HEK293 (cell line): ENCODE data around the gene SLC2A4.
A peak's percentile ranks its signal among the peaks of the same experiment; 100 is the strongest.

ENCODE experiments used
- CTCF ChIA-PET: fragments of 350-600 bp; formaldehyde crosslinking; extraction: SDS; loops from one replicate; lab custom pipeline; 2021; ENCODE audit warnings: antibody characterized with exemption; lab: Yijun Ruan, JAX
- POLR2A ChIA-PET: fragments of 300-600 bp; formaldehyde crosslinking; extraction: SDS; loops from one replicate; lab custom pipeline; 2020; ENCODE audit warnings: antibody characterized with exemption, inconsistent platforms; lab: Yijun Ruan, JAX
- H3K27ac ChIP-seq: fragments of 200-500 bp; sonication (Bioruptor generic); 2 replicates; pipeline ENCODE4 v1.5.1; 2014; ENCODE audit warnings: low read depth, low read length, control low read depth, inconsistent platforms; ENCODE audit errors: extremely low read depth
- H3K36me3 ChIP-seq, 2 experiments: fragments of 200-500 bp in 1 of 2; sonication (Bioruptor generic) in 1 of 2; 1 replicate in 1 of 2; 2 replicates in 1 of 2; pipeline ENCODE4 v1.5.1; 2014 to 2017; ENCODE audit warnings: inconsistent platforms in 2 of 2, low read length in 2 of 2; ENCODE audit not compliant: control insufficient read depth in 2 of 2, insufficient read depth in 1 of 2
- H3K4me1 ChIP-seq: fragments of 200-500 bp; sonication (Bioruptor generic); 2 replicates; pipeline ENCODE4 v1.5.1; 2014; ENCODE audit warnings: mild to moderate bottlenecking, low read length, inconsistent platforms; ENCODE audit not compliant: control insufficient read depth, insufficient read depth
- H3K4me3 ChIP-seq: 2 replicates; pipeline ENCODE4 v1.5.1; 2011; ENCODE audit warnings: low read depth, mild to moderate bottlenecking, control low read depth, low read length, moderate library complexity
- H3K9me3 ChIP-seq: fragments of 200-500 bp; sonication (Bioruptor generic); 2 replicates; pipeline ENCODE4 v1.5.1; 2014; ENCODE audit warnings: low read depth, low read length, inconsistent platforms; ENCODE audit not compliant: control insufficient read depth, insufficient read depth
- FEZF1 ChIP-seq: fragments of 450-650 bp; formaldehyde crosslinking; IDR thresholded peaks from 2 replicates; pipeline ENCODE4 v1.5.1; 2016; ENCODE audit warnings: missing biosample characterization, missing genetic modification characterization
- HOXA7 ChIP-seq: sonication (generic); formaldehyde crosslinking; IDR thresholded peaks from 2 replicates; pipeline ENCODE4 v1.8.1; 2022; ENCODE audit warnings: missing genetic modification reagents, borderline replicate concordance
- IKZF3 ChIP-seq: fragments of 450-650 bp; IDR thresholded peaks from 2 replicates; pipeline ENCODE4 v1.5.0; 2018; ENCODE audit warnings: missing biosample characterization, mild to moderate bottlenecking, missing genetic modification characterization, moderate library complexity
- SP7 ChIP-seq: fragments of 450-650 bp; formaldehyde crosslinking; IDR thresholded peaks from 2 replicates; pipeline ENCODE4 v1.5.1; 2016; ENCODE audit warnings: missing biosample characterization, missing genetic modification characterization
- WT1 ChIP-seq: fragments of 450-650 bp; formaldehyde crosslinking; IDR thresholded peaks from 2 replicates; pipeline ENCODE4 v1.5.1; 2016; ENCODE audit warnings: missing biosample characterization, missing genetic modification characterization
- ZBTB49 ChIP-seq: fragments of 450-650 bp; formaldehyde crosslinking; IDR thresholded peaks from 2 replicates; pipeline ENCODE4 v1.5.1; 2016; ENCODE audit warnings: missing biosample characterization, missing genetic modification characterization, low read depth
- ZFP69B ChIP-seq: fragments of 450-650 bp; formaldehyde crosslinking; IDR thresholded peaks from 2 replicates; pipeline ENCODE4 v1.5.1; 2016; ENCODE audit warnings: missing biosample characterization, missing genetic modification characterization
- ZNF132 ChIP-seq: fragments of 450-650 bp; formaldehyde crosslinking; IDR thresholded peaks from 2 replicates; pipeline ENCODE4 v1.5.1; 2017; ENCODE audit warnings: missing biosample characterization, missing genetic modification characterization, borderline replicate concordance
- ZNF133 ChIP-seq: fragments of 450-650 bp; formaldehyde crosslinking; IDR thresholded peaks from 2 replicates; pipeline ENCODE4 v1.5.1; 2016; ENCODE audit warnings: missing biosample characterization, missing genetic modification characterization
- ZNF157 ChIP-seq: fragments of 450-650 bp; formaldehyde crosslinking; IDR thresholded peaks from 2 replicates; pipeline ENCODE4 v1.5.1; 2016; ENCODE audit warnings: missing biosample characterization, missing genetic modification characterization
- ZNF221 ChIP-seq: fragments of 450-650 bp; formaldehyde crosslinking; IDR thresholded peaks from 2 replicates; pipeline ENCODE4 v1.5.1; 2017; ENCODE audit warnings: missing biosample characterization, missing genetic modification characterization, borderline replicate concordance
- ZNF37A ChIP-seq: fragments of 450-650 bp; IDR thresholded peaks from 2 replicates; pipeline ENCODE4 v1.5.1; 2018; ENCODE audit warnings: missing biosample characterization, missing genetic modification characterization
- ZNF626 ChIP-seq: fragments of 450-650 bp; sonication (Bioruptor Pico); formaldehyde crosslinking; IDR thresholded peaks from 2 replicates; pipeline ENCODE4 v1.5.1; 2018; ENCODE audit warnings: missing biosample characterization, missing genetic modification characterization, inconsistent platforms
- ZNF639 ChIP-seq: fragments of 450-650 bp; formaldehyde crosslinking; IDR thresholded peaks from 2 replicates; pipeline ENCODE4 v1.5.1; 2016; ENCODE audit warnings: missing biosample characterization, missing genetic modification characterization
- ZNF654 ChIP-seq: fragments of 450-650 bp; formaldehyde crosslinking; IDR thresholded peaks from 2 replicates; pipeline ENCODE4 v1.5.1; 2016; ENCODE audit warnings: low read depth, missing biosample characterization, missing genetic modification characterization
- ZNF692 ChIP-seq: fragments of 450-650 bp; formaldehyde crosslinking; IDR thresholded peaks from 2 replicates; pipeline ENCODE4 v1.5.1; 2016; ENCODE audit warnings: missing biosample characterization, missing genetic modification characterization
- ZXDB ChIP-seq: fragments of 450-650 bp; formaldehyde crosslinking; IDR thresholded peaks from 2 replicates; pipeline ENCODE4 v1.5.1; 2016; ENCODE audit warnings: missing biosample characterization, missing genetic modification characterization
- TF ChIP-seq, protein P1 (sequence below): fragments of 450-650 bp; formaldehyde crosslinking; IDR thresholded peaks from 2 replicates; pipeline ENCODE4 v1.5.1; 2017; ENCODE audit warnings: missing biosample characterization, mild to moderate bottlenecking, missing genetic modification characterization, moderate library complexity
- TF ChIP-seq, protein P2 (sequence below): fragments of 450-650 bp; formaldehyde crosslinking; IDR thresholded peaks from 2 replicates; pipeline ENCODE4 v1.5.0; 2017; ENCODE audit warnings: missing biosample characterization, missing genetic modification characterization, borderline replicate concordance
- TF ChIP-seq, protein P3 (sequence below): fragments of 450-650 bp; formaldehyde crosslinking; IDR thresholded peaks from 2 replicates; pipeline ENCODE4 v1.5.1; 2016; ENCODE audit warnings: missing biosample characterization, missing genetic modification characterization
- TF ChIP-seq, protein P4 (sequence below): fragments of 450-650 bp; formaldehyde crosslinking; IDR thresholded peaks from 2 replicates; pipeline ENCODE4 v1.5.1; 2016; ENCODE audit warnings: missing biosample characterization, missing genetic modification characterization

Gene SLC2A4

GRCh38 chr17:7313088-7313889 is 31.8 kb downstream of the SLC2A4 start:
- POLR2A ChIA-PET: interaction anchor here (1.0 to 4.1 kb wide), 12 partner anchors 9 to 260 kb away, joined by 3 to 42 read pairs (median 4); partner anchors contain the start of genes ACADVL, DLG4, DVL2 and GABARAP
- H3K4me1 ChIP-seq: peaks cover 19% of the 10 kb centered on the region
- peak overlapping the region; percentile 54 for H3K27ac ChIP-seq
- no peak overlapping the region for H3K4me3 ChIP-seq
- H3K36me3 ChIP-seq: peaks cover 42 to 75% of the 10 kb centered on the region in 2 experiments
- CTCF ChIA-PET: interaction anchor here (0.6 to 4.1 kb wide), 12 partner anchors 9 to 1102 kb away, joined by 3 to 22 read pairs (median 4); partner anchors contain the start of genes ACADVL, DLG4 and NEURL4
- no peaks in the 10 kb centered on the region for H3K9me3 ChIP-seq
- TF ChIP-seq SP7 (tag by site-specific recombination): no peak
- TF ChIP-seq, protein P1, sequence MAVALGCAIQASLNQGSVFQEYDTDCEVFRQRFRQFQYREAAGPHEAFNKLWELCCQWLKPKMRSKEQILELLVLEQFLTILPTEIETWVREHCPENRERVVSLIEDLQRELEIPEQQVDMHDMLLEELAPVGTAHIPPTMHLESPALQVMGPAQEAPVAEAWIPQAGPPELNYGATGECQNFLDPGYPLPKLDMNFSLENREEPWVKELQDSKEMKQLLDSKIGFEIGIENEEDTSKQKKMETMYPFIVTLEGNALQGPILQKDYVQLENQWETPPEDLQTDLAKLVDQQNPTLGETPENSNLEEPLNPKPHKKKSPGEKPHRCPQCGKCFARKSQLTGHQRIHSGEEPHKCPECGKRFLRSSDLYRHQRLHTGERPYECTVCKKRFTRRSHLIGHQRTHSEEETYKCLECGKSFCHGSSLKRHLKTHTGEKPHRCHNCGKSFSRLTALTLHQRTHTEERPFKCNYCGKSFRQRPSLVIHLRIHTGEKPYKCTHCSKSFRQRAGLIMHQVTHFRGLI (tag by site-specific recombination): no peak
- no peak for TF ChIP-seq ZNF654
- TF ChIP-seq ZNF692 (tag by site-specific recombination): peak; percentile 90
- no peak for TF ChIP-seq ZNF37A (tag by site-specific recombination)
- TF ChIP-seq ZNF133 (tag by site-specific recombination): no peak
- TF ChIP-seq, protein P2, sequence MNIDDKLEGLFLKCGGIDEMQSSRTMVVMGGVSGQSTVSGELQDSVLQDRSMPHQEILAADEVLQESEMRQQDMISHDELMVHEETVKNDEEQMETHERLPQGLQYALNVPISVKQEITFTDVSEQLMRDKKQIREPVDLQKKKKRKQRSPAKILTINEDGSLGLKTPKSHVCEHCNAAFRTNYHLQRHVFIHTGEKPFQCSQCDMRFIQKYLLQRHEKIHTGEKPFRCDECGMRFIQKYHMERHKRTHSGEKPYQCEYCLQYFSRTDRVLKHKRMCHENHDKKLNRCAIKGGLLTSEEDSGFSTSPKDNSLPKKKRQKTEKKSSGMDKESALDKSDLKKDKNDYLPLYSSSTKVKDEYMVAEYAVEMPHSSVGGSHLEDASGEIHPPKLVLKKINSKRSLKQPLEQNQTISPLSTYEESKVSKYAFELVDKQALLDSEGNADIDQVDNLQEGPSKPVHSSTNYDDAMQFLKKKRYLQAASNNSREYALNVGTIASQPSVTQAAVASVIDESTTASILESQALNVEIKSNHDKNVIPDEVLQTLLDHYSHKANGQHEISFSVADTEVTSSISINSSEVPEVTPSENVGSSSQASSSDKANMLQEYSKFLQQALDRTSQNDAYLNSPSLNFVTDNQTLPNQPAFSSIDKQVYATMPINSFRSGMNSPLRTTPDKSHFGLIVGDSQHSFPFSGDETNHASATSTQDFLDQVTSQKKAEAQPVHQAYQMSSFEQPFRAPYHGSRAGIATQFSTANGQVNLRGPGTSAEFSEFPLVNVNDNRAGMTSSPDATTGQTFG: no peak
- TF ChIP-seq, protein P3, sequence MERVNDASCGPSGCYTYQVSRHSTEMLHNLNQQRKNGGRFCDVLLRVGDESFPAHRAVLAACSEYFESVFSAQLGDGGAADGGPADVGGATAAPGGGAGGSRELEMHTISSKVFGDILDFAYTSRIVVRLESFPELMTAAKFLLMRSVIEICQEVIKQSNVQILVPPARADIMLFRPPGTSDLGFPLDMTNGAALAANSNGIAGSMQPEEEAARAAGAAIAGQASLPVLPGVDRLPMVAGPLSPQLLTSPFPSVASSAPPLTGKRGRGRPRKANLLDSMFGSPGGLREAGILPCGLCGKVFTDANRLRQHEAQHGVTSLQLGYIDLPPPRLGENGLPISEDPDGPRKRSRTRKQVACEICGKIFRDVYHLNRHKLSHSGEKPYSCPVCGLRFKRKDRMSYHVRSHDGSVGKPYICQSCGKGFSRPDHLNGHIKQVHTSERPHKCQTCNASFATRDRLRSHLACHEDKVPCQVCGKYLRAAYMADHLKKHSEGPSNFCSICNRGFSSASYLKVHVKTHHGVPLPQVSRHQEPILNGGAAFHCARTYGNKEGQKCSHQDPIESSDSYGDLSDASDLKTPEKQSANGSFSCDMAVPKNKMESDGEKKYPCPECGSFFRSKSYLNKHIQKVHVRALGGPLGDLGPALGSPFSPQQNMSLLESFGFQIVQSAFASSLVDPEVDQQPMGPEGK (tag by site-specific recombination): peak; percentile 19; the same call in 1 of the 2 replicates
- TF ChIP-seq ZNF157: no peak
- TF ChIP-seq ZNF132 (tag by site-specific recombination): no peak
- TF ChIP-seq, protein P4, sequence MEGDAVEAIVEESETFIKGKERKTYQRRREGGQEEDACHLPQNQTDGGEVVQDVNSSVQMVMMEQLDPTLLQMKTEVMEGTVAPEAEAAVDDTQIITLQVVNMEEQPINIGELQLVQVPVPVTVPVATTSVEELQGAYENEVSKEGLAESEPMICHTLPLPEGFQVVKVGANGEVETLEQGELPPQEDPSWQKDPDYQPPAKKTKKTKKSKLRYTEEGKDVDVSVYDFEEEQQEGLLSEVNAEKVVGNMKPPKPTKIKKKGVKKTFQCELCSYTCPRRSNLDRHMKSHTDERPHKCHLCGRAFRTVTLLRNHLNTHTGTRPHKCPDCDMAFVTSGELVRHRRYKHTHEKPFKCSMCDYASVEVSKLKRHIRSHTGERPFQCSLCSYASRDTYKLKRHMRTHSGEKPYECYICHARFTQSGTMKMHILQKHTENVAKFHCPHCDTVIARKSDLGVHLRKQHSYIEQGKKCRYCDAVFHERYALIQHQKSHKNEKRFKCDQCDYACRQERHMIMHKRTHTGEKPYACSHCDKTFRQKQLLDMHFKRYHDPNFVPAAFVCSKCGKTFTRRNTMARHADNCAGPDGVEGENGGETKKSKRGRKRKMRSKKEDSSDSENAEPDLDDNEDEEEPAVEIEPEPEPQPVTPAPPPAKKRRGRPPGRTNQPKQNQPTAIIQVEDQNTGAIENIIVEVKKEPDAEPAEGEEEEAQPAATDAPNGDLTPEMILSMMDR (tag by site-specific recombination): 0 out of 2 replicates have a peak, but pooled peaks have one; percentile 46
- TF ChIP-seq WT1 (tag by site-specific recombination): no peak
- TF ChIP-seq ZFP69B: peak; percentile 91
- no peak for TF ChIP-seq ZNF626
- no peak for TF ChIP-seq ZNF221 (tag by site-specific recombination)
- TF ChIP-seq ZBTB49: no peak
- no peak for TF ChIP-seq ZNF639
- TF ChIP-seq IKZF3 (tag by site-specific recombination): 0 out of 2 replicates have a peak, but pooled peaks have one; percentile 36
- TF ChIP-seq HOXA7 (CRISPR knock-in tag): no peak
- TF ChIP-seq FEZF1 (tag by site-specific recombination): peak; percentile 67
- no peak for TF ChIP-seq ZXDB (tag by site-specific recombination)
